ENCODE data around the gene NCOA4.

- TF ChIP-seq CTCF (IDR thresholded peaks at IDR 0.05) (no peak), POLR2A (IDR thresholded peaks at IDR 0.05) (no peak)
Observed at GRCh38 chr10:46068905-46069304, 38.5 kb upstream of the NCOA4 start.
